Ishikawa (cell line): ENCODE results near the gene CMPK2.

Source experiments
- CEBPB ChIP-seq: IDR thresholded peaks from 2 replicates; pipeline ENCODE4 v1.6.1; 2012
- CREB1 ChIP-seq: IDR thresholded peaks from 2 replicates; pipeline ENCODE4 v1.6.1; 2012; ENCODE audit warnings: low read depth
- EP300 ChIP-seq: IDR thresholded peaks from 2 replicates; pipeline ENCODE4 v1.6.1; 2012; ENCODE audit warnings: borderline replicate concordance
- MAX ChIP-seq: IDR thresholded peaks from 2 replicates; pipeline ENCODE4 v1.6.1; 2012
- RAD21 ChIP-seq: IDR thresholded peaks from 2 replicates; pipeline ENCODE4 v1.6.1; 2012; ENCODE audit warnings: low read depth
- REST ChIP-seq: IDR thresholded peaks from 2 replicates; pipeline ENCODE4 v1.6.1; 2012; ENCODE audit warnings: low read depth, mild to moderate bottlenecking
- TAF1 ChIP-seq: IDR thresholded peaks from 2 replicates; pipeline ENCODE4 v1.6.1; 2012; ENCODE audit warnings: low read depth, mild to moderate bottlenecking
- TEAD4 ChIP-seq: IDR thresholded peaks from 2 replicates; pipeline ENCODE4 v1.6.1; 2012

GRCh38 chr2:6810961-6811360 lies 54.7 kb downstream of the CMPK2 start:
- TF ChIP-seq EP300 (no peak), TAF1 (no peak), MAX (no peak), CEBPB (no peak), CREB1 (no peak), REST (no peak), RAD21 (no peak), TEAD4 (no peak)
